ENCODE results near the gene MAP3K7. TPM values are rescaled to one million over a fixed set of nuclear protein-coding genes. Genes with fewer than 3 reads are reported as not detected.

MAP3K7 gene
- total RNA-seq, 1 donor from 2014 or later: 21.9 TPM

- no peak for DNase-seq (ENCODE audit: low read depth)
- TF ChIP-seq CTCF (conservative IDR thresholded peaks at IDR 0.05; ENCODE audit: low read depth, low read length): no peak
- no peak overlapping the region for H3K4me3 ChIP-seq (ENCODE audit: low read depth, low read length)
Observed at GRCh38 chr6:90596967-90597539, 10.2 kb upstream of the MAP3K7 start.

- no peak for TF ChIP-seq CTCF (conservative IDR thresholded peaks at IDR 0.05; ENCODE audit: low read depth, low read length)
- no peak overlapping the region for H3K4me3 ChIP-seq (ENCODE audit: low read depth, low read length)
- no peak for DNase-seq (ENCODE audit: low read depth)
Observed at GRCh38 chr6:90595854-90596253, 9.0 kb upstream of the MAP3K7 start.

- peak overlapping the region; percentile 70 for H3K4me3 ChIP-seq (ENCODE audit: low read depth, low read length)
- no peak for DNase-seq (ENCODE audit: low read depth)
- TF ChIP-seq CTCF (conservative IDR thresholded peaks at IDR 0.05; ENCODE audit: low read depth, low read length): no peak
Observed at GRCh38 chr6:90586546-90586835, 381 bp downstream of the MAP3K7 start.

- peak overlapping the region; percentile 70 for H3K4me3 ChIP-seq (ENCODE audit: low read depth, low read length)
- TF ChIP-seq CTCF (conservative IDR thresholded peaks at IDR 0.05; ENCODE audit: low read depth, low read length): no peak
Observed at GRCh38 chr6:90584636-90585255, 2.1 kb downstream of the MAP3K7 start.

GRCh38 chr6:90583836-90584481, 2.9 kb downstream of the MAP3K7 start:
- H3K4me3 ChIP-seq (ENCODE audit: low read depth, low read length): peak overlapping the region; percentile 70
- no peak for DNase-seq (ENCODE audit: low read depth)
- no peak for TF ChIP-seq CTCF (conservative IDR thresholded peaks at IDR 0.05; ENCODE audit: low read depth, low read length)

More at GRCh38 chr6:90584636-90585255, 2.1 kb downstream of the MAP3K7 start:
- no peak for DNase-seq (ENCODE audit: low read depth)

- no peak for TF ChIP-seq CTCF (conservative IDR thresholded peaks at IDR 0.05; ENCODE audit: low read depth, low read length)
- no peak overlapping the region for H3K4me3 ChIP-seq (ENCODE audit: low read depth, low read length)
- no peak for DNase-seq (ENCODE audit: low read depth)
Observed at GRCh38 chr6:90583179-90583835, 3.6 kb downstream of the MAP3K7 start.
